Measurements from ENCODE around the gene AK3.
A peak's percentile ranks its signal among the peaks of the same experiment; 100 is the strongest.

AK3 gene

DNA sequence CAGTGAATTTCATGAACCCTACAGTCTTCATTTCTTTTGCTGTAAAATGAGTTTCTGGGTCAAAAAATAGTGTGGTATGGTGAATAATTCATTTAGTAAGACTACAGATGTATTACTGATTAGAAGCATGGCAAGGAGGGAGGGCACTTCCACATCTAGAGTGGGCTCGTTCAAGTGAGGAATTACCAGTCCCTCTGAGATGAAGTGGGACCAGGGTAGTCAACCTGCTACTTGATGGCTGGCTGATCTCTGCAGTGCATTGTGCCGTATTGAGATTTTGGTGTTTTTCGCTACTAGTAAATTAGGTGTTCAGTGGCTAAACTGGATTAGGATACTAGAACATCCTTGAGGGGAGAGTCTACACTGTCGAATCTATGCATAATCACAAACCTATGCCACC lies 50.9 kb downstream of the AK3 start:
- TF ChIP-seq, protein P1, sequence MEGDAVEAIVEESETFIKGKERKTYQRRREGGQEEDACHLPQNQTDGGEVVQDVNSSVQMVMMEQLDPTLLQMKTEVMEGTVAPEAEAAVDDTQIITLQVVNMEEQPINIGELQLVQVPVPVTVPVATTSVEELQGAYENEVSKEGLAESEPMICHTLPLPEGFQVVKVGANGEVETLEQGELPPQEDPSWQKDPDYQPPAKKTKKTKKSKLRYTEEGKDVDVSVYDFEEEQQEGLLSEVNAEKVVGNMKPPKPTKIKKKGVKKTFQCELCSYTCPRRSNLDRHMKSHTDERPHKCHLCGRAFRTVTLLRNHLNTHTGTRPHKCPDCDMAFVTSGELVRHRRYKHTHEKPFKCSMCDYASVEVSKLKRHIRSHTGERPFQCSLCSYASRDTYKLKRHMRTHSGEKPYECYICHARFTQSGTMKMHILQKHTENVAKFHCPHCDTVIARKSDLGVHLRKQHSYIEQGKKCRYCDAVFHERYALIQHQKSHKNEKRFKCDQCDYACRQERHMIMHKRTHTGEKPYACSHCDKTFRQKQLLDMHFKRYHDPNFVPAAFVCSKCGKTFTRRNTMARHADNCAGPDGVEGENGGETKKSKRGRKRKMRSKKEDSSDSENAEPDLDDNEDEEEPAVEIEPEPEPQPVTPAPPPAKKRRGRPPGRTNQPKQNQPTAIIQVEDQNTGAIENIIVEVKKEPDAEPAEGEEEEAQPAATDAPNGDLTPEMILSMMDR (conservative IDR thresholded peaks at IDR 0.05; ENCODE audit: low read length) = no peak
- H3K4me3 ChIP-seq (ENCODE audit: low read length) = no peak overlapping the region
- DNase-seq (ENCODE audit: low read depth) = no peak

- no peak overlapping the region for H3K4me3 ChIP-seq (ENCODE audit: low read length)
- TF ChIP-seq, protein P1 (conservative IDR thresholded peaks at IDR 0.05; ENCODE audit: low read length) = no peak
- peak; percentile 57 for DNase-seq (ENCODE audit: low read depth)
Observed at GRCh38 chr9:4689687-4690104, 51.3 kb downstream of the AK3 start.

DNA sequence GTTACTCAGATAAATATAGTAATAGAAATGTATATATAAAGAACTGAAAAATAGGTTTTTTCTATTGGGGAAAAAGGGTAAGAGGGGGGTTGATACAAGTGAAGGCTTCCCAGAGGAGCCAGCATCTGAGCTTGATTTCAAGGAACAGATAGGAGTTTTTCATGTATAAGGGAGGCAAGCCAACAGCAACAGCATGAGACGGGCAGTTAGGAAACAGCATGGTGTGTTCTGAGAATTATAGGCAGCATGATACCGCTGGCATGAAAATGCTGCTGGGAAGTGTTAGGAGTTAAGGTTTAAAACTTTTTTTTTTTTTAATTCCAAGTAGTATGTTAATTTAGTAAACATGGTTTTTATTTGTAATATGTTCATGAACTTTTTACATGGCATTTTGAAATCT lies 52.0 kb downstream of the AK3 start:
- TF ChIP-seq, protein P1 (conservative IDR thresholded peaks at IDR 0.05; ENCODE audit: low read length) = no peak
- no peak for DNase-seq (ENCODE audit: low read depth)
- H3K4me3 ChIP-seq (ENCODE audit: low read length) = no peak overlapping the region

DNA sequence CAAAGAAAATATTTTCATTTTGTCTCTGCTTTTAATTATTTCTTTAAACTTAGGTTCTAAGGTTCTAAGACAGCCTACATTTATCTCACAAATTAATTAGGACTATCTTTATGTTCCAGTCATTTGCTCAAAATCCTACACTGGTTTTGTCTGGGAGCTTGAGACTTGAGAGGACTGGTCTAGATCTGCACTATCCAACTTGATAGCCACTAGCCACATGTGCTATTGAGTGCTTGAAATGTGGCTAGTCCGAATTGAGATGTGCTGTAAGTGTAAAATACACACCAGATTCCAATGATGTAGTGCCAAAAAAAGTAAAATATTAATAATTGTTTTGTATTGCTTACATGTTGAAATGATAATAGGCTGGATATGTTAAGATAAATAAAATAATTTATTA lies 54.4 kb downstream of the AK3 start:
- TF ChIP-seq, protein P1 (conservative IDR thresholded peaks at IDR 0.05; ENCODE audit: low read length) = no peak
- DNase-seq (ENCODE audit: low read depth) = no peak
- no peak overlapping the region for H3K4me3 ChIP-seq (ENCODE audit: low read length)

DNA sequence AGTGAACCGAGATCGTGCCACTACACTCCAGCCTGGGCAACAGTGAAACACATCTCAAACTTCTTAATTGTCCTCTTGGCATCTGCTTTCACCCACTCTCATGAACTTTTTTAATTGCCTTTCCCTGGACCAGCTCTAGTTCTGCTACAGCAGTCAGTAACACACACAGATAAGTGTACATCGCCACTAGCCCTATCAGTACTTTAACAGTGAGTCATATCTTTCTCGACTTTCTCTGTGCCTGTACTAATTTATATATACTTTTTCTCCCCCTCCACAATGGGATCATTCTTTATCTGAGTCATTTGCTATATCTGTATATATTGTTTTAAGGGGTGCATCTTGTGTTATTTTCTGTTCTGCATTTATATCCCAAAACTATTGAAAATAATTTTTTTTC lies 54.9 kb downstream of the AK3 start:
- no peak for DNase-seq (ENCODE audit: low read depth)
- no peak overlapping the region for H3K4me3 ChIP-seq (ENCODE audit: low read length)
- TF ChIP-seq, protein P1 (conservative IDR thresholded peaks at IDR 0.05; ENCODE audit: low read length) = no peak

DNA sequence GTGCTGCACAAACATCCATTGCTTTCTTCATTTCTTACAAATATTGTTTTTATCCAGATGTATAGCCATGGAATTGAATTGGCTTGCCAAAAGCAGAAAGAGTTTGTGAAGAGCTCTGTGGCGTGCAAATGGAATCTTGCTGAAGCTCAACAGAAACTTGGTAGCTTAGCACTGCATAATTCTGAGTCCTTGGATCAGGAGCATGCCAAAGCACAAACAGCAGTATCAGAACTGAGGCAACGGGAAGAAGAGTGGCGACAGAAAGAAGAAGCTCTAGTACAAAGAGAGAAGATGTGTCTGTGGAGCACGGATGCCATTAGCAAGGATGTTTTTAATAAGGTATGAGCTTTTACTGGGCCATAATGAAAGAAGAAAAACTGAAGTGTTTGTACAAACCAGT lies 56.2 kb downstream of the AK3 start:
- no peak overlapping the region for H3K4me3 ChIP-seq (ENCODE audit: low read length)
- TF ChIP-seq, protein P1 (conservative IDR thresholded peaks at IDR 0.05; ENCODE audit: low read length) = no peak
- no peak for DNase-seq (ENCODE audit: low read depth)

DNA sequence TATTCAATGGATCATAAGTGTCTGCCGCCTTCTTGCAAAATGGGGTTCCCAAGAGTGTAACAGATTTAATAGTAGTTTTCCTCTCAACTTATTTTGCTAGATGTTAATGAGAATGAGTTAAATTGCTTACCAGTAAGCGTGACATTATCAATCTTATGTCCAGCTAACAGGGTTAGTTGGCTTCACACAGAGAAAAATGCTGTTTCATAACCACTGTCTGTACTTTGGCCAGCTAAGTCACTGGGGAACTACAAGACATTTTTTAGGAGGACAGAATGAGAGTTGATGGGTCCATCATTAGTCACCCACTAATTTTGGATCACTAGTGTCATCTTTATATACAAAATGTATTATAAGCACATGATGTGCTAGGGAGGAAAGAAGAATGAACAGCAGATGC lies 60.3 kb downstream of the AK3 start:
- peak; percentile 75 for DNase-seq (ENCODE audit: low read depth)
- H3K4me3 ChIP-seq (ENCODE audit: low read length) = peak overlapping the region; percentile 87
- TF ChIP-seq, protein P1 (conservative IDR thresholded peaks at IDR 0.05; ENCODE audit: low read length) = no peak

All from AG10803 (cell line).